K562 (cell line): ENCODE measurements around the gene PITHD1. TPM values are rescaled to one million over a fixed set of nuclear protein-coding genes. Genes with fewer than 3 reads are reported as not detected.

Source experiments
- ARID4B ChIP-seq: sonication (generic); formaldehyde crosslinking; IDR thresholded peaks from 2 replicates; pipeline ENCODE4 v1.8.0; 2022; ENCODE audit warnings: mild to moderate bottlenecking, missing genetic modification reagents
- ATF2 ChIP-seq: sonication (generic); formaldehyde crosslinking; IDR thresholded peaks from 2 replicates; pipeline ENCODE4 v1.8.1; 2022; ENCODE audit warnings: missing genetic modification reagents
- EWSR1 ChIP-seq: fragments of 450-650 bp; IDR thresholded peaks from 2 replicates; pipeline ENCODE4 v1.6.1; 2018; ENCODE audit warnings: borderline replicate concordance, mild to moderate bottlenecking, low read depth, moderate library complexity; ENCODE audit not compliant: partially characterized antibody
- GABPA ChIP-seq: fragments of 200-800 bp; sonication (Bioruptor generic); conservative IDR thresholded peaks from 2 replicates; pipeline ENCODE4 v1.6.1; 2016; ENCODE audit warnings: low read depth, missing genetic modification characterization, missing compliant biosample characterization
- NKRF ChIP-seq: fragments of 450-650 bp; IDR thresholded peaks from 2 replicates; pipeline ENCODE4 v1.6.1; 2016; ENCODE audit warnings: borderline replicate concordance
- PBX2 ChIP-seq, 2 experiments: IDR thresholded peaks in 1 of 2; conservative IDR thresholded peaks in 1 of 2; 2 replicates each; pipeline ENCODE4 v1.6.1; 2016; ENCODE audit warnings: low read depth in 2 of 2, mild to moderate bottlenecking in 1 of 2, missing compliant biosample characterization in 1 of 2, missing genetic modification characterization in 1 of 2, moderate library complexity in 1 of 2
- POLR2AphosphoS2 ChIP-seq: IDR thresholded peaks from 2 replicates; pipeline ENCODE4 v1.6.1; 2012; ENCODE audit warnings: low read length, improper control_type of control experiment
- PREB ChIP-seq: sonication (generic); formaldehyde crosslinking; IDR thresholded peaks from 2 replicates; pipeline ENCODE4 v1.8.1; 2023; ENCODE audit warnings: mild to moderate bottlenecking, missing genetic modification reagents
- SMAD4 ChIP-seq: fragments of 250-450 bp; sonication (Bioruptor Pico); conservative IDR thresholded peaks from 2 replicates; pipeline ENCODE4 v1.8.0; 2021; ENCODE audit warnings: inconsistent platforms, mild to moderate bottlenecking, moderate library complexity
- ZBTB43 ChIP-seq: sonication (generic); formaldehyde crosslinking; IDR thresholded peaks from 2 replicates; pipeline ENCODE4 v1.8.0; 2023; ENCODE audit warnings: mild to moderate bottlenecking, missing genetic modification reagents
- ZNF431 ChIP-seq: sonication (generic); formaldehyde crosslinking; IDR thresholded peaks from 2 replicates; pipeline ENCODE4 v1.8.0; 2022; ENCODE audit warnings: mild to moderate bottlenecking, missing genetic modification reagents
- polyA plus RNA-seq, 8 experiments: library from polyadenylated mRNA; depleted of rRNA in 4 of 8; stranded (reverse) in 5 of 8; unstranded in 3 of 8; fragments of >200 nt; fragmentation: Nextera tagmentation in 2 of 8; fragmentation: Illumina TruSeq in 1 of 8; extraction: Ambion mirVana in 2 of 8; extraction: Trizol in 1 of 8; gene quantifications; 2 replicates each; pipeline versions ENCODE4 v1.2.1 to v1.2.3, GENCODE V29; 2011 to 2014; ENCODE audit warnings: inconsistent platforms in 1 of 8, missing spikeins in 1 of 8
- total RNA-seq, 7 experiments: library from RNA; depleted of rRNA in 6 of 7; stranded (reverse); fragments of >200 nt in 6 of 7; fragmentation: Illumina TruSeq in 2 of 7; extraction: Trizol in 2 of 7; gene quantifications; 2 replicates each; pipeline versions ENCODE4 v1.2.1 to v1.2.3, GENCODE V29; 2011 to 2021; ENCODE audit warnings: low replicate concordance in 1 of 7

PITHD1 gene
- total and polyA plus RNA-seq, 9 of the 15 experiments (the other 6 are each of a cell fraction or from before 2014, with no cell fraction given), result 46.5 to 175 (median 149) TPM

- TF ChIP-seq ZBTB43 (CRISPR knock-in tag), result no peak
- TF ChIP-seq ATF2, result no peak
- no peak for TF ChIP-seq EWSR1
- no peak for TF ChIP-seq ARID4B (CRISPR knock-in tag)
- TF ChIP-seq SMAD4 (CRISPR knock-in tag), result no peak
- 0 out of 2 replicates have a peak, but pooled peaks have one; percentile 21 for TF ChIP-seq PREB
- no peak for TF ChIP-seq NKRF
- TF ChIP-seq POLR2AphosphoS2, result no peak
- no peak for TF ChIP-seq GABPA (tag)
- peak; percentile 17; the same call in 1 of the 2 replicates for TF ChIP-seq ZNF431 (CRISPR knock-in tag)
- no peak for TF ChIP-seq PBX2 (CRISPR knock-in tag; IDR thresholded peaks at IDR 0.05; ENCODE audit: low read depth)
- no peak for TF ChIP-seq PBX2 (tag; conservative IDR thresholded peaks at IDR 0.05; ENCODE audit: low read depth)
Observed at GRCh38 chr1:23742670-23743286, 35.4 kb upstream of the PITHD1 start (continued).
